DOHH2 (cell line): ENCODE data around the gene COX19.

Experiments
- CTCF ChIP-seq: fragments of 200-600 bp; sonication (generic); IDR thresholded peaks from one replicate; pipeline ENCODE4 v1.5.1; 2014; ENCODE audit warnings: antibody characterized with exemption, mild to moderate bottlenecking, low read depth, low read length; ENCODE audit not compliant: poor library complexity, severe bottlenecking
- EZH2phosphoT487 ChIP-seq: fragments of 200-600 bp; sonication (generic); IDR thresholded peaks from 2 replicates; pipeline ENCODE4 v1.6.1; 2017; ENCODE audit warnings: borderline replicate concordance, mild to moderate bottlenecking, antibody characterized with exemption, low read length, moderate library complexity, mixed read lengths

- TF ChIP-seq CTCF (no peak), EZH2phosphoT487 (no peak)
Measured at GRCh38 chr7:957418-958220, 17.7 kb downstream of the COX19 start.
